ENCODE measurements around the gene CLIP2. TPM values are rescaled to one million over a fixed set of nuclear protein-coding genes. Genes with fewer than 3 reads are reported as not detected.
"Not testable (repeated sequence)": the region's sequence is repeated elsewhere in the genome, so short reads cannot be mapped to it uniquely, and the experiment has no call there.

Gene CLIP2
- total RNA-seq, 1 donor from 2014 or later = 7.4 TPM

GRCh38 chr7:74337926-74338325, 48.7 kb downstream of the CLIP2 start:
- TF ChIP-seq CTCF (IDR thresholded peaks at IDR 0.05; ENCODE audit: borderline replicate concordance) = no peak
- DNase-seq = no peak
- H3K4me3 ChIP-seq = no peak overlapping the region
- intact Hi-C loops (cut with micrococcal nuclease) = no loop called here
- no peak overlapping the region for H3K27ac ChIP-seq (replicated peaks)
- H3K36me3 ChIP-seq = peaks cover 14% of the 10 kb centered on the region
- H3K27me3 ChIP-seq (ENCODE audit: low read depth) = no peaks in the 10 kb centered on the region
- H3K9me3 ChIP-seq (replicated peaks) = no peaks in the 10 kb centered on the region
- H3K4me1 ChIP-seq = peaks cover 9% of the 10 kb centered on the region

DNA sequence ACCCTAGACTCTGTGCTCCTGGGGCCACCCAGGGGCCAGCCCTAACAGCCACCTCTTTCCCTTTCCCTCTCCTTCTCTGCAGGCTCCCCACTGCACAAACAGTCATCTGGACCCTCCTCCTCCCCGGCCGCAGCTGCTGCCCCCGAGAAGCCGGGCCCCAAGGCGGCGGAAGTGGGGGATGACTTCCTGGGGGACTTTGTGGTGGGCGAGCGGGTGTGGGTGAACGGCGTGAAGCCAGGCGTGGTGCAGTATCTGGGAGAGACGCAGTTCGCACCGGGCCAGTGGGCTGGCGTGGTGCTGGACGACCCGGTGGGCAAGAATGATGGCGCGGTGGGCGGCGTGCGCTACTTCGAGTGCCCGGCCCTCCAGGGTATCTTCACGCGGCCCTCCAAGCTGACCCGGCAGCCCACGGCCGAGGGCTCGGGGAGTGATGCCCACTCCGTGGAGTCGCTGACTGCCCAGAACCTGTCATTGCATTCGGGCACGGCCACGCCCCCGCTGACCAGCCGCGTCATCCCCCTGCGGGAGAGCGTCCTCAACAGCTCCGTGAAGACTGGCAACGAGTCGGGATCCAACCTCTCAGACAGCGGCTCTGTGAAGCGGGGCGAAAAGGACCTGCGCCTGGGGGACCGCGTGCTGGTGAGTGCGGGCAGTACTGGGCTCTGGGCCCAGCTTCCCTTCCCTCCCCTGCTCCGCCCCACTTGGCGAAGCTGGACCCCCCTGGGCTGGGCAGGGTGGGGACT, 49.3 kb downstream of the CLIP2 start:
- no peak for TF ChIP-seq CTCF (IDR thresholded peaks at IDR 0.05; ENCODE audit: borderline replicate concordance)
- Histone ChIP-seq H3K27ac (replicated peaks) (no peak overlapping the region), H3K27me3 (ENCODE audit: low read depth) (no peaks in the 10 kb centered on the region), H3K4me3 (no peak overlapping the region), H3K36me3 (peaks cover 14% of the 10 kb centered on the region), H3K4me1 (peaks cover 9% of the 10 kb centered on the region), H3K9me3 (replicated peaks) (no peaks in the 10 kb centered on the region)
- intact Hi-C loops (cut with micrococcal nuclease) = no loop called here
- no peak for DNase-seq

DNA sequence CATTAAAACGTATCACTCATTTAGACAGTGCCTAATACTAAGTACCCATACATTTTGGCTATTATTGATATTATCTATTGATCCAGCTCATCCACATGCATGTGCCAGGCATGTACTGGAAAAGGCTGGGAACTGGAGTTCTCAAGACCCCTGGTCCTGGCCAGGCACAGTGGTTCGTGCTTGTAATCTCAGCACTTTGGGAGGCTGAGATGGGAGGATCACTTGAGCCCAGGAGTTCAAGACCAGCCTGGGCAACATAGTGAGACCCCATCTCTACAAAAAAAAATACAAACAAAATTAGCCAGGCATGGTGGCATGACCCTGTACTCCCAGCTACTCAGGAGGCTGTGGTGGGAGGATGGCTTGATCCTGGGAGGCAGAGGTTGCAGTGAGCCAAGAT, 50.4 kb downstream of the CLIP2 start:
- H3K4me3 ChIP-seq; H3K9me3 ChIP-seq (replicated peaks); intact Hi-C loops (cut with micrococcal nuclease); DNase-seq; H3K27me3 ChIP-seq (ENCODE audit: low read depth); H3K4me1 ChIP-seq; H3K27ac ChIP-seq (replicated peaks): not testable (repeated sequence)
- peaks cover 14% of the 10 kb centered on the region for H3K36me3 ChIP-seq

GRCh38 chr7:74343281-74344131, 54.3 kb downstream of the CLIP2 start:
- intact Hi-C loops (cut with micrococcal nuclease) = no loop called here
- Histone ChIP-seq H3K4me3 (no peak overlapping the region), H3K9me3 (replicated peaks) (no peaks in the 10 kb centered on the region), H3K4me1 (no peaks in the 10 kb centered on the region), H3K27me3 (ENCODE audit: low read depth) (no peaks in the 10 kb centered on the region), H3K36me3 (peaks cover 18% of the 10 kb centered on the region), H3K27ac (replicated peaks) (no peak overlapping the region)
- DNase-seq = no peak
- no peak for TF ChIP-seq CTCF (IDR thresholded peaks at IDR 0.05; ENCODE audit: borderline replicate concordance)

- Histone ChIP-seq H3K4me1 (no peaks in the 10 kb centered on the region), H3K9me3 (replicated peaks) (no peaks in the 10 kb centered on the region), H3K4me3 (no peak overlapping the region), H3K27ac (replicated peaks) (no peak overlapping the region), H3K27me3 (ENCODE audit: low read depth) (no peaks in the 10 kb centered on the region), H3K36me3 (peaks cover 12% of the 10 kb centered on the region)
- intact Hi-C loops (cut with micrococcal nuclease) = no loop called here
- no peak for TF ChIP-seq CTCF (IDR thresholded peaks at IDR 0.05; ENCODE audit: borderline replicate concordance)
- no peak for DNase-seq
Observed at GRCh38 chr7:74344132-74344496, 54.9 kb downstream of the CLIP2 start.

DNA sequence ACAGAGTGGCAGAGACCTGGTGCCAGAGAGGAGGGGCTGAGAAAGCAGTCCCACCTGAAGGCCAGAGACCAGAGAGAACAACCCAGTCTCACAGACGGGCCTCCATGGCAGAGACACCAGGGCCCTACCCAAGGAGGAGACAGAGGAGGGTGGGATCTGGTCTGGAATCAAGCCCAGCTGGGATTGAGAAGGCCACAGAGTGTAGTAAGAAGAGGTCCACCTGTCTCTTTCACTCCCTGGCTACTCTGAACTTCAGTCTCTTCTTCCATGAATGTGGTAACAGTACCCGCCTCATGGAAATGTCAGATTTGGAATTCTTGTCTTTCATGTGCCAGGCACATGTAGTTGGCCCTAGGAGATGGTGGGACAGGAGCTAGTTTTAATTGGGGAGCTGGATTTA, 55.6 kb downstream of the CLIP2 start:
- intact Hi-C loops (cut with micrococcal nuclease) = no loop called here
- TF ChIP-seq CTCF (IDR thresholded peaks at IDR 0.05; ENCODE audit: borderline replicate concordance) = no peak
- peaks cover 12% of the 10 kb centered on the region for H3K36me3 ChIP-seq

More for the DNA sequence above, 55.6 kb downstream of the CLIP2 start:
- H3K4me1 ChIP-seq = no peaks in the 10 kb centered on the region
- no peaks in the 10 kb centered on the region for H3K9me3 ChIP-seq (replicated peaks)
- H3K27me3 ChIP-seq (ENCODE audit: low read depth) = no peaks in the 10 kb centered on the region
- no peak overlapping the region for H3K27ac ChIP-seq (replicated peaks)
- no peak for DNase-seq
- no peak overlapping the region for H3K4me3 ChIP-seq
